Left ventricle myocardium inferior (tissue), 1 donor: ENCODE results near the gene TUBGCP2. TPM values are rescaled to one million over a fixed set of nuclear protein-coding genes. Genes with fewer than 3 reads are reported as not detected.

ENCODE experiments used
- DNase-seq: peaks from one replicate; pipeline ENCODE4 v3.0.0-alpha.2; 2020
- H3K27ac ChIP-seq: fragments of 200-600 bp; replicated peaks from 2 replicates; pipeline ENCODE4 v1.8.0; 2021
- H3K27me3 ChIP-seq: fragments of 200-600 bp; 2 replicates; pipeline ENCODE4 v1.8.0; 2021; ENCODE audit warnings: low read depth
- H3K36me3 ChIP-seq: fragments of 200-600 bp; 2 replicates; pipeline ENCODE4 v1.8.0; 2021
- H3K4me1 ChIP-seq: fragments of 200-600 bp; 2 replicates; pipeline ENCODE4 v1.8.0; 2021
- H3K4me3 ChIP-seq: fragments of 200-600 bp; 2 replicates; pipeline ENCODE4 v1.8.0; 2021; ENCODE audit warnings: mild to moderate bottlenecking, moderate library complexity
- H3K9me3 ChIP-seq: fragments of 200-600 bp; replicated peaks from 2 replicates; pipeline ENCODE4 v1.8.0; 2021
- intact Hi-C: fragments of 100-400 bp; cut with micrococcal nuclease; formaldehyde crosslinking; loops from one replicate; pipeline ENCODE4 v1.11.0; 2022
- total RNA-seq: library from RNA; stranded (reverse); fragmentation: NEBNext Ultra II Directional; extraction: Animal tissue kit (Norgen Biotek cat#: 25700); gene quantifications from one replicate; pipeline ENCODE4 v1.2.1, GENCODE V29; 2021
- TF ChIP-seq, protein P1 (sequence below): fragments of 200-600 bp; IDR thresholded peaks from 2 replicates; pipeline ENCODE4 v1.8.0; 2021; ENCODE audit warnings: antibody characterized with exemption, mild to moderate bottlenecking, borderline replicate concordance
- donor health status: DM: no; HTN: yes; CAD: no; lungs with severe emphysema.

The TUBGCP2 gene
- total RNA-seq, 1 donor from 2014 or later = 38.9 TPM

DNA sequence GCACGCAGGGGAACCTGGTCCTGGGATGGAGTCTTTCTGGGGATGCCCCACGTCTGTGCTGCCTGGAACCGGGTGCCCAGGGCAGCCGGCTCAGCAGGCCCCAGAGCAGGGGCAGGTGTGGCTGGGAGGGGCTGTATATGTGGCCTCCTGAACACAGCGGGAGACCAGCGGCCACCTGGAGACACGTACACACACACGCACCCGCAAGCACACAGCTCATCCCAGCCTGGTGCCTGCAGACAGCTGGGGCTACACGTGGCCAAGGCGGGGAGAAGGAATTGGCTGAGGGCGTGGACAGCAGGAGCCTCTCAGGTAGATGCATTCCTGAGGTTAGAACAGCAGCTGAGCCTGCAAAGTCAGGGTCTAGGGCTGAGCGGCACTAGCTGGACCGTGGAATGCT, 46.0 kb downstream of the TUBGCP2 start:
- no peak overlapping the region for H3K27ac ChIP-seq
- peaks cover 4% of the 10 kb centered on the region for H3K27me3 ChIP-seq
- peak overlapping the region; percentile 83 for H3K4me3 ChIP-seq
- peaks cover 35% of the 10 kb centered on the region for H3K4me1 ChIP-seq
- no peaks in the 10 kb centered on the region for H3K9me3 ChIP-seq
- H3K36me3 ChIP-seq = no peaks in the 10 kb centered on the region
- DNase-seq = no peak
- intact Hi-C loops = no loop called here
- TF ChIP-seq, protein P1, sequence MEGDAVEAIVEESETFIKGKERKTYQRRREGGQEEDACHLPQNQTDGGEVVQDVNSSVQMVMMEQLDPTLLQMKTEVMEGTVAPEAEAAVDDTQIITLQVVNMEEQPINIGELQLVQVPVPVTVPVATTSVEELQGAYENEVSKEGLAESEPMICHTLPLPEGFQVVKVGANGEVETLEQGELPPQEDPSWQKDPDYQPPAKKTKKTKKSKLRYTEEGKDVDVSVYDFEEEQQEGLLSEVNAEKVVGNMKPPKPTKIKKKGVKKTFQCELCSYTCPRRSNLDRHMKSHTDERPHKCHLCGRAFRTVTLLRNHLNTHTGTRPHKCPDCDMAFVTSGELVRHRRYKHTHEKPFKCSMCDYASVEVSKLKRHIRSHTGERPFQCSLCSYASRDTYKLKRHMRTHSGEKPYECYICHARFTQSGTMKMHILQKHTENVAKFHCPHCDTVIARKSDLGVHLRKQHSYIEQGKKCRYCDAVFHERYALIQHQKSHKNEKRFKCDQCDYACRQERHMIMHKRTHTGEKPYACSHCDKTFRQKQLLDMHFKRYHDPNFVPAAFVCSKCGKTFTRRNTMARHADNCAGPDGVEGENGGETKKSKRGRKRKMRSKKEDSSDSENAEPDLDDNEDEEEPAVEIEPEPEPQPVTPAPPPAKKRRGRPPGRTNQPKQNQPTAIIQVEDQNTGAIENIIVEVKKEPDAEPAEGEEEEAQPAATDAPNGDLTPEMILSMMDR = no peak

DNA sequence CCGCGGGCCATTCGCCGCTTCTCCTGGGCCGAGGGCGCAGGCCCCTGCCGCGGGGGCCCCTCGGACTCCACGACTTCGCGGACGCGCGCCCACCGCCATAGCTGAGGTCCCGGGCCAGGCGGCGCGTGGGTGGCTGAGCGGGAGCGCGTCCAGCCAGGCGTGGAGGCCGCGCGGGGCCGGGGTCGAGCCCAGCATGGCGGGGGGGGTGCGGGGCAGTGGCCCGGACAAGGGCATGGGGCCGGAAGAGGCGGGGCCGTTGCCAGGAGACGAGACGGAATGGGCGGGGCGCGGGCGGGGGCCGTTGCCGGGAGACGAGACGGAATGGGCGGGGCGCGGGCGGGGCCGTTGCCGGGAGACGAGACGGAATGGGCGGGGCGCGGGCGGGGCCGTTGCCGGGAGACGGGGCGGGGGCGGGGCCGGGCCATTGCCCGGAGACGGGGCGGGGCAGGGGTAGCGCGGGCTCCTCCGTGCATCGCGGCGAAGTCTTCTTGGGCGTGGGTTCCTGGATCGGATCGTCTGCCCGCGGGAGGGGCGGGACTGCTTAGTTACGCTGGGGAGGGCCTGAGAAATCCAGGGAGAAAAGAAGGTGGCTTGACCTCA, 46.8 kb downstream of the TUBGCP2 start:
- no peaks in the 10 kb centered on the region for H3K27me3 ChIP-seq
- TF ChIP-seq, protein P1 = no peak
- H3K4me1 ChIP-seq = peaks cover 42% of the 10 kb centered on the region
- no peaks in the 10 kb centered on the region for H3K36me3 ChIP-seq
- peak; percentile 91 for DNase-seq
- H3K4me3 ChIP-seq = peak overlapping the region; percentile 83
- no peaks in the 10 kb centered on the region for H3K9me3 ChIP-seq
- H3K27ac ChIP-seq = peak overlapping the region; percentile 92
- intact Hi-C loops = no loop called here

DNA sequence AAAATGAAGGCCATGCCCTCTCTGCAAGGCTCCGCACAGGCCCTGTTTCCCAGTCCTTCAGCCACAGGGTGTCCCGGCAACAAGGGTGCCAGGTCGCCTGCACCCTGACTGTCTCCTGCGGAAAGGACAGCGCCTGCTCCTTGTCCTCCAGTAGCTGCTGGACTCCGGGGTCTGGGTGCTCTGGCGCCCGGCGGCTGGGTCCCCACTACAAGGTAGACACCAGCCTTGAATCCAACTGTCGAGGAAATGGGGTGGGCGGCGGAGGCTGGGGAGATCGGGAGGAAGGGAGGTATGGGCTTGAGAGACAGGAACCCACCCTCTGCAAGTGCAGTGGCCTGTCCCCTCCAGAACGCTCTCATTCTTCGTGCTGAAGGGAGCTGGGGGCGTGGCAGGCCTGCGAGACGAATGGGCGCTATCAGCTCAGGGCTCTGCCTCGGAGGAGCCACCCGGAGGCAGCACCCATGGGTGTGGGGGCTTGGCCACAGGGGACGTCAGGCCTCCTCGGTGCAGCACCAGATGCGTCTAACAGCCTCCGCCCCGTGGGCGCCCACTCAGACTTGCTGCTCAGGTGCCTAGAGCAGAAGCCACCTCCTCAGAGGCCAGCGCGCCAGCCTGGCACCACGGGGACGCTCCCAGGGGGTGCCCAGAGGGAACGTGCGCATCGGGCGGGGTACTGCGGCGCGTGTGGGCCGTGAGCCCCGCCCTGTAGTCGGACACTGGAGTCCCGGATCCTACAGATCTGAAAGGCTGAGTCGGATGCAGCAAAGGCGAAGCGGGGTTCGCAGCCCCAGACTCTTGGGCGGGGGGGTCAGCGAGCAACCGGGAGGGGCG, 47.6 kb downstream of the TUBGCP2 start:
- peak overlapping the region; percentile 83 for H3K4me3 ChIP-seq
- peak overlapping the region; percentile 92 for H3K27ac ChIP-seq
- peaks cover 6% of the 10 kb centered on the region for H3K27me3 ChIP-seq
- TF ChIP-seq, protein P1 = no peak
- H3K4me1 ChIP-seq = peaks cover 42% of the 10 kb centered on the region
- peak; percentile 62 for DNase-seq
- H3K36me3 ChIP-seq = no peaks in the 10 kb centered on the region
- no peaks in the 10 kb centered on the region for H3K9me3 ChIP-seq
- intact Hi-C loops = no loop called here

DNA sequence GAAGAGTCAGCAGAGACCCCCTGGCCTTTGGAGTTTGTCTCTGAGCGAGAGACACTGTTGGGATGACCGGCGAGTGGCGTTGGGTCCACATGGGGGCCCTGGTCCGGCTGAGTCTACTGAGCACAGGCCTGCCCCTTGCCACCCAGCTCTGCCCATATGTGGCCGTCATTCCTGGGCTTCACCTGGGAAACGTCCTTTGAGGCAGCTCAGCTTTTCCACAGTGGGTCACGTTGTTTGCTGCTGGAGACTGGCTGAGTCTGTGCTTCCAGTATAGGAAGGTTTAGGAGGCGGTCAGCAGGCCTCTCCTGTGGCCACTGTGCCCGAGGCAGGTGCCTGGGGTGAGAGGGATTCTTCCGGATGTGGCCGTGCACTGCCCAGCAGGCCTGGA, 49.1 kb downstream of the TUBGCP2 start:
- TF ChIP-seq, protein P1 = no peak
- intact Hi-C loops = no loop called here
- DNase-seq = no peak
- no peaks in the 10 kb centered on the region for H3K36me3 ChIP-seq
- no peak overlapping the region for H3K4me3 ChIP-seq
- H3K9me3 ChIP-seq = no peaks in the 10 kb centered on the region
- peak overlapping the region; percentile 64 for H3K27ac ChIP-seq
- peaks cover 16% of the 10 kb centered on the region for H3K27me3 ChIP-seq
- peaks cover 42% of the 10 kb centered on the region for H3K4me1 ChIP-seq

- TF ChIP-seq, protein P1 = no peak
- H3K9me3 ChIP-seq = no peaks in the 10 kb centered on the region
- H3K4me1 ChIP-seq = peaks cover 42% of the 10 kb centered on the region
- peak overlapping the region; percentile 64 for H3K27ac ChIP-seq
- peaks cover 22% of the 10 kb centered on the region for H3K27me3 ChIP-seq
- DNase-seq = peak; percentile 72
- intact Hi-C loops = no loop called here
- H3K36me3 ChIP-seq = no peaks in the 10 kb centered on the region
- no peak overlapping the region for H3K4me3 ChIP-seq
These were observed 49.7 kb downstream of the TUBGCP2 start for GRCh38 chr10:133258818-133259601.
